GM23338 (cell line): ENCODE data around the gene WDR53. TPM values are rescaled to one million over a fixed set of nuclear protein-coding genes. Genes with fewer than 3 reads are reported as not detected.

ENCODE experiments used
- ATAC-seq: fragments of 200-7000 bp; cut with Tn5 transposase; 3 replicates; pipeline ENCODE4 v1.9.1; 2020
- DNase-seq: peaks from one replicate; pipeline ENCODE4 v3.0.0-alpha.2; 2015; ENCODE audit warnings: low spot score
- H2AFZ ChIP-seq: fragments of 200-600 bp; sonication (generic); 2 replicates; pipeline ENCODE4 v1.8.0; 2016; ENCODE audit warnings: antibody characterized with exemption, mild to moderate bottlenecking, moderate library complexity
- H3F3A ChIP-seq: fragments of 200-600 bp; sonication (generic); replicated peaks from 2 replicates; pipeline ENCODE4 v1.8.0; 2017; ENCODE audit warnings: antibody characterized with exemption, mixed run types, low read depth
- H3K27ac ChIP-seq: fragments of 200-600 bp; sonication (generic); 2 replicates; pipeline ENCODE4 v1.6.1; 2016; ENCODE audit warnings: low read depth
- H3K27me3 ChIP-seq: fragments of 200-600 bp; sonication (generic); 2 replicates; pipeline ENCODE4 v1.8.0; 2016; ENCODE audit warnings: mild to moderate bottlenecking, mixed run types, moderate library complexity; ENCODE audit not compliant: insufficient read depth
- H3K36me3 ChIP-seq: fragments of 200-600 bp; sonication (generic); 2 replicates; pipeline ENCODE4 v1.8.0; 2016; ENCODE audit warnings: mild to moderate bottlenecking; ENCODE audit not compliant: insufficient read depth
- H3K4me1 ChIP-seq: fragments of 200-600 bp; sonication (generic); 2 replicates; pipeline ENCODE4 v1.8.0; 2016; ENCODE audit warnings: mild to moderate bottlenecking, moderate library complexity; ENCODE audit not compliant: insufficient read depth
- H3K4me2 ChIP-seq: fragments of 200-600 bp; sonication (generic); 2 replicates; pipeline ENCODE4 v1.7.1; 2017; ENCODE audit warnings: mixed run types
- H3K4me3 ChIP-seq: fragments of 200-600 bp; sonication (generic); 2 replicates; pipeline ENCODE4 v1.6.1; 2016; ENCODE audit warnings: mixed run types
- H3K79me2 ChIP-seq: fragments of 200-600 bp; sonication (generic); replicated peaks from 2 replicates; pipeline ENCODE4 v1.8.0; 2017; ENCODE audit warnings: mild to moderate bottlenecking; ENCODE audit not compliant: insufficient read depth
- H3K9me2 ChIP-seq: fragments of 200-600 bp; sonication (generic); 2 replicates; pipeline ENCODE4 v1.8.0; 2017; ENCODE audit not compliant: insufficient read depth
- H4K20me1 ChIP-seq: fragments of 200-600 bp; sonication (generic); replicated peaks from 2 replicates; pipeline ENCODE4 v1.8.0; 2017; ENCODE audit warnings: mild to moderate bottlenecking; ENCODE audit not compliant: insufficient read depth
- H3K27ac Mint-ChIP-seq: 2 replicates; pipeline ENCODE4 v1.8.0; 2020; ENCODE audit warnings: inconsistent platforms, mild to moderate bottlenecking, moderate library complexity, mixed read lengths
- H3K27me3 Mint-ChIP-seq: 3 replicates; pipeline ENCODE4 v1.8.0; 2022; ENCODE audit warnings: low read depth, mild to moderate bottlenecking, moderate library complexity, mixed read lengths, inconsistent platforms; ENCODE audit not compliant: insufficient read depth, poor library complexity
- H3K36me3 Mint-ChIP-seq: 3 replicates; pipeline ENCODE4 v1.8.0; 2021; ENCODE audit warnings: low read depth, mild to moderate bottlenecking, inconsistent platforms, moderate library complexity, mixed read lengths
- H3K4me1 Mint-ChIP-seq: 3 replicates; pipeline ENCODE4 v1.8.0; 2020; ENCODE audit warnings: mild to moderate bottlenecking, inconsistent platforms, mixed read lengths
- H3K4me3 Mint-ChIP-seq: 3 replicates; pipeline ENCODE4 v1.8.0; 2021; ENCODE audit warnings: moderate library complexity, mild to moderate bottlenecking, inconsistent platforms, mixed read lengths
- H3K9me3 Mint-ChIP-seq: 3 replicates; pipeline ENCODE4 v1.8.0; 2020; ENCODE audit warnings: moderate library complexity, mild to moderate bottlenecking, inconsistent platforms, mixed read lengths
- CTCF ChIP-seq, 2 experiments: fragments of 200-600 bp in 1 of 2; sonication (generic) in 1 of 2; conservative IDR thresholded peaks; 2 replicates each; pipeline versions ENCODE4 v1.5.1 to v1.6.1; 2016 to 2017; ENCODE audit warnings: antibody characterized with exemption in 2 of 2, low read depth in 2 of 2, mild to moderate bottlenecking in 2 of 2, moderate library complexity in 1 of 2
- ETS1 ChIP-seq: IDR thresholded peaks from 2 replicates; pipeline ENCODE4 v1.6.1; 2016; ENCODE audit warnings: antibody characterized with exemption
- EZH2phosphoT487 ChIP-seq: fragments of 200-600 bp; sonication (generic); IDR thresholded peaks from one replicate; pipeline ENCODE4 v1.8.1; 2018; ENCODE audit warnings: antibody characterized with exemption; ENCODE audit not compliant: unreplicated experiment
- JUNB ChIP-seq: IDR thresholded peaks from one replicate; pipeline ENCODE4 v1.6.1; 2016; ENCODE audit warnings: antibody characterized with exemption; ENCODE audit not compliant: unreplicated experiment
- NANOG ChIP-seq: IDR thresholded peaks from 2 replicates; pipeline ENCODE4 v1.6.1; 2016; ENCODE audit warnings: antibody characterized with exemption, borderline replicate concordance
- POLR2AphosphoS5 ChIP-seq: IDR thresholded peaks from 2 replicates; pipeline ENCODE4 v1.6.1; 2016; ENCODE audit warnings: antibody characterized with exemption, low read depth
- ZNF462 ChIP-seq: fragments of 250-450 bp; sonication (Bioruptor Pico); IDR thresholded peaks from 2 replicates; pipeline ENCODE4 v1.5.0; 2020; ENCODE audit warnings: mild to moderate bottlenecking, moderate library complexity
- polyA plus RNA-seq: library from polyadenylated mRNA; unstranded; fragments of >200 nt; fragmentation: Nextera tagmentation; extraction: Ambion mirVana; gene quantifications from 2 replicates; pipeline ENCODE4 v1.2.1, GENCODE V29; 2016
- total RNA-seq: library from RNA; depleted of rRNA; stranded (reverse); fragments of >200 nt; shearing (Covaris generic); gene quantifications from 2 replicates; pipeline ENCODE4 v1.2.3, GENCODE V29; 2014

Gene WDR53
- total and polyA plus RNA-seq, 2 experiments from 2014 or later, result 6.8 to 29.7 TPM

- DNase-seq (no peak), ATAC-seq (no peak)
- no peaks in the 10 kb centered on the region; the same call in 1 of the 2 replicates for H4K20me1 ChIP-seq
- H3K79me2 ChIP-seq, result no peaks in the 10 kb centered on the region
- no peak overlapping the region for H2AFZ ChIP-seq
- no peaks in the 10 kb centered on the region for H3F3A ChIP-seq
- H3K27me3 ChIP-seq, result no peaks in the 10 kb centered on the region
- H3K27ac ChIP-seq, result no peak overlapping the region
- H3K4me2 ChIP-seq, result no peak overlapping the region
- H3K9me2 ChIP-seq, result no peaks in the 10 kb centered on the region
- H3K4me3 ChIP-seq, result no peak overlapping the region
- H3K4me1 ChIP-seq, result no peaks in the 10 kb centered on the region
- H3K27ac Mint-ChIP-seq, result no peak overlapping the region
- H3K36me3 ChIP-seq, result no peaks in the 10 kb centered on the region
- H3K27me3 Mint-ChIP-seq, result peaks cover 5% of the 10 kb centered on the region
- no peak overlapping the region for H3K4me3 Mint-ChIP-seq
- TF ChIP-seq JUNB (no peak), ZNF462 (CRISPR knock-in tag) (no peak)
- peaks cover 13% of the 10 kb centered on the region for H3K36me3 Mint-ChIP-seq
- peaks cover 30% of the 10 kb centered on the region for H3K9me3 Mint-ChIP-seq
- H3K4me1 Mint-ChIP-seq, result no peaks in the 10 kb centered on the region
Observed at GRCh38 chr3:196553551-196553950, 14.8 kb downstream of the WDR53 start.

GRCh38 chr3:196552253-196552652 lies 16.1 kb downstream of the WDR53 start:
- no peak overlapping the region for H3K27ac Mint-ChIP-seq
- no peaks in the 10 kb centered on the region for H3K27me3 ChIP-seq
- no peaks in the 10 kb centered on the region for H3K79me2 ChIP-seq
- H4K20me1 ChIP-seq, result no peaks in the 10 kb centered on the region
- H3K9me3 Mint-ChIP-seq, result peaks cover 43% of the 10 kb centered on the region
- no peak overlapping the region for H3K4me2 ChIP-seq
- H3K4me3 ChIP-seq, result no peak overlapping the region
- ATAC-seq, result no peak
- H3K27ac ChIP-seq, result no peak overlapping the region
- DNase-seq, result no peak
- H3K4me3 Mint-ChIP-seq, result no peak overlapping the region
- H3K27me3 Mint-ChIP-seq, result peaks cover 5% of the 10 kb centered on the region
- no peaks in the 10 kb centered on the region for H3K4me1 Mint-ChIP-seq
- no peak overlapping the region for H2AFZ ChIP-seq
- H3K9me2 ChIP-seq, result no peaks in the 10 kb centered on the region; the same call in 1 of the 2 replicates
- no peaks in the 10 kb centered on the region for H3F3A ChIP-seq
- peaks cover 18% of the 10 kb centered on the region for H3K36me3 Mint-ChIP-seq
- H3K4me1 ChIP-seq, result no peaks in the 10 kb centered on the region
- H3K36me3 ChIP-seq, result no peaks in the 10 kb centered on the region
- TF ChIP-seq EZH2phosphoT487 (no peak), POLR2AphosphoS5 (no peak), NANOG (no peak), ETS1 (no peak), CTCF (conservative IDR thresholded peaks at IDR 0.05; ENCODE audit: low read depth in 2 of 2) (no peak), JUNB (no peak)
